ENCODE measurements around the gene TKTL1. TPM values are rescaled to one million over a fixed set of nuclear protein-coding genes. Genes with fewer than 3 reads are reported as not detected.
A peak's percentile ranks its signal among the peaks of the same experiment; 100 is the strongest.

TKTL1 gene
- total RNA-seq, 1 donor from 2014 or later = 0.91 TPM

GRCh38 chrX:154304846-154305245, 9.3 kb downstream of the TKTL1 start:
- H3K4me3 Mint-ChIP-seq = no peak overlapping the region
- no peak for TF ChIP-seq CTCF (conservative IDR thresholded peaks at IDR 0.05)
- DNase-seq (ENCODE audit: low read depth, low spot score) = no peak

GRCh38 chrX:154305541-154306205, 10.1 kb downstream of the TKTL1 start:
- H3K4me3 Mint-ChIP-seq = no peak overlapping the region
- H3K27me3 Mint-ChIP-seq (ENCODE audit: low read depth) = no peaks in the 10 kb centered on the region
- H3K9me3 Mint-ChIP-seq = no peaks in the 10 kb centered on the region
- H3K27ac Mint-ChIP-seq (ENCODE audit: unreplicated experiment) = peak overlapping the region; percentile 84
- no peaks in the 10 kb centered on the region for H3K36me3 Mint-ChIP-seq (ENCODE audit: low read depth)
- TF ChIP-seq CTCF (conservative IDR thresholded peaks at IDR 0.05) = no peak
- H3K4me1 Mint-ChIP-seq = peaks cover 34% of the 10 kb centered on the region
- no peak for DNase-seq (ENCODE audit: low read depth, low spot score)

More at GRCh38 chrX:154304846-154305245, 9.3 kb downstream of the TKTL1 start:
- Mint-ChIP-seq H3K36me3 (ENCODE audit: low read depth) (peaks cover 2% of the 10 kb centered on the region), H3K9me3 (peaks cover 2% of the 10 kb centered on the region), H3K27ac (ENCODE audit: unreplicated experiment) (peak overlapping the region; percentile 84), H3K4me1 (peaks cover 34% of the 10 kb centered on the region), H3K27me3 (ENCODE audit: low read depth) (no peaks in the 10 kb centered on the region)

GRCh38 chrX:154307202-154307601, 11.6 kb downstream of the TKTL1 start:
- Mint-ChIP-seq H3K27me3 (ENCODE audit: low read depth) (no peaks in the 10 kb centered on the region), H3K27ac (ENCODE audit: unreplicated experiment) (no peak overlapping the region), H3K9me3 (no peaks in the 10 kb centered on the region), H3K36me3 (ENCODE audit: low read depth) (no peaks in the 10 kb centered on the region), H3K4me1 (peaks cover 34% of the 10 kb centered on the region), H3K4me3 (no peak overlapping the region)
- DNase-seq (ENCODE audit: low read depth, low spot score) = no peak
- TF ChIP-seq CTCF (conservative IDR thresholded peaks at IDR 0.05) = no peak

- Mint-ChIP-seq H3K4me1 (peaks cover 43% of the 10 kb centered on the region), H3K9me3 (no peaks in the 10 kb centered on the region), H3K27ac (ENCODE audit: unreplicated experiment) (no peak overlapping the region), H3K27me3 (ENCODE audit: low read depth) (no peaks in the 10 kb centered on the region), H3K4me3 (no peak overlapping the region), H3K36me3 (ENCODE audit: low read depth) (no peaks in the 10 kb centered on the region)
- peak; percentile 75 for DNase-seq (ENCODE audit: low read depth, low spot score)
- TF ChIP-seq CTCF (conservative IDR thresholded peaks at IDR 0.05) = peak; percentile 71
Measured at GRCh38 chrX:154308108-154308946, 12.7 kb downstream of the TKTL1 start.

- no peaks in the 10 kb centered on the region for H3K36me3 Mint-ChIP-seq (ENCODE audit: low read depth)
- TF ChIP-seq CTCF (conservative IDR thresholded peaks at IDR 0.05) = no peak
- DNase-seq (ENCODE audit: low read depth, low spot score) = no peak
- no peaks in the 10 kb centered on the region for H3K9me3 Mint-ChIP-seq
- peaks cover 36% of the 10 kb centered on the region for H3K4me1 Mint-ChIP-seq
- no peak overlapping the region for H3K4me3 Mint-ChIP-seq
- no peaks in the 10 kb centered on the region for H3K27me3 Mint-ChIP-seq (ENCODE audit: low read depth)
- no peak overlapping the region for H3K27ac Mint-ChIP-seq (ENCODE audit: unreplicated experiment)
Measured at GRCh38 chrX:154309041-154309775, 13.6 kb downstream of the TKTL1 start.

All from neural crest cell (in vitro differentiated cells).